Activated gamma-delta T cell treated with Interleukin-2 at 50 U/mL for 16 hours (primary cell): ENCODE data around the gene ANKRD11.
A peak's percentile ranks its signal among the peaks of the same experiment; 100 is the strongest.
"Not testable (repeated sequence)": the region's sequence is repeated elsewhere in the genome, so short reads cannot be mapped to it uniquely, and the experiment has no call there.

Experiments
- DNase-seq: peaks from one replicate; pipeline ENCODE4 v3.0.0-alpha.2; 2020

The ANKRD11 gene

DNA sequence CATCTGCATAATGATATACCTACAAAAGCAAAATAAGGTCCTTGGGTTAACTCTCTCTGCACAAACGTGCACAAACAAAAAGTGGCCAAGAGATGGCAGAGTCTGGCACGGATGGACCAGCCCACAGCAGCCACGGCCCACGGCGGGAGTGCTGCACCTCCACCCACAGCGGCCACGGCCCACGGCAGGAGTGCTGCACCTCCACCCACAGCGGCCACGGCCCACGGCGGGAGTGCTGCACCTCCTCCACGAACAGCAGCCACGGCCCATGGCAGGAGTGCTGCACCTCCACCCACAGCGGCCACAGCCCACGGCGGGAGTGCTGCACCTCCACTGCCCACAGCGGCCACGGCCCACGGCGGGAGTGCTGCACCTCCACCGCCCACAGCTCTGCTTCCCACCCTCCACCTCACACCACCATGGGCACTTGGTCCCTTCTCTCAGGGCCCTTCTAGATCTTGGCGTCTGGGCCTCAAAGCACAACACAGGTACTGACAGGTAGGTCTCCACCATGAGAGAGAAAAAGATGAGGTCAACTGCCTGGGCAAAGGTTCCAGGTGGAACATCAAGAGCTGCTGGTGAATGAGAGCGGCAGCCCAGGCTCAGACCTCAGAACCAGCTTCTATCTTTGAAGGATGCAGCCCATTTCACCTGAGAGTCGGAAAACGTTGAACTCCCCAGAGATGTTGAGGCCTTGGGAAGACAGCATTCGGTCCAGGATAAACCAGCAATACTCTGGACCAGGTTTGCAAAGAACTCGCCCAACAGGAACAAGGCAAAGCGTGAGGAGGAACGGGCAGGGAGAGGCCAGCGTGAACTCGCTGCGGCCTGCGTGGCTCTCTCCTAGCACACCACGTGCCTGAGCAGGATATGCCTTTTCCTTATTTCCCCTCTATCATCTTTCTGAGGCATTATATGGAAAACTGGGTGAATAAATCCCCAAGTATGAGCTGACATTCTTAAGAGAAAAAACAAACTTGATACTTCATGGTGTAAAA is 148.4 kb downstream of the ANKRD11 start:
- no peak for DNase-seq

DNA sequence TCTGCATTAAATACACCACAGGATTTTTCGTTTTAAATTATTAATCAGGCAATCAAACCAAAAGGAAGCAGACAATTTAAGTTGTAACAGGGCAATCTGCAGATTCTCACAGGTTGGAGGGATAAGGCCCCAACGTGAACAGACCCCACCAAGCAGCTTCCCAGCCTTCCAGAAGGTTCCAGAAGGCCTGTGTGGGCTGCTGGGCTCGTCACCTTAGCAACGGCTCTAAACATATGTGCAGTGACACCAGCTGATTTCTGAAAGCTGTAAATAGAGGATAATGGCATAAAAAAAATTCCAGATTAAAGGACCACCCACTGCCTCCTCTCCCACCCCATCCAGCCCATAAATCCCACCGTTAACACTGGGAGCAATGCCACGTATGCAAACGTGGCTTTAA is 149.1 kb downstream of the ANKRD11 start:
- DNase-seq: no peak

DNA sequence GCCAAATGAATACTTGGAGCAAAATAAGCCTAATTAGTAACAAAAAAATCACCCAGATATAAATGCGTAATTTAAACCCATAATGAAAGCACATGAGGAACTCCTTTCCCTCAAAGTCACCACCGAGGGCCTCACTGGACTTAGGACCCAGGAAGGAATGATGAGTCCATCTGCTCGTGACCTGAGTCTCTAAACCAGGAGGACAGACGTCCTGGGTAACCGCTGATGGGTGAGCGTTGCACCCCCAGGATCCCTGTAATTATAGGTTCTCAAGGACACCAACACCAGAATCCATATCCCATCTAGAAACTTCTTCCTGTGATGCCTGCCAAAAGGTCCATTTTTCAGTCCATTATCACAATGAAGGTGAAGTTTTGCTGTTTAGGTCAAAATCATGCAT is 151.5 kb downstream of the ANKRD11 start:
- no peak for DNase-seq

DNA sequence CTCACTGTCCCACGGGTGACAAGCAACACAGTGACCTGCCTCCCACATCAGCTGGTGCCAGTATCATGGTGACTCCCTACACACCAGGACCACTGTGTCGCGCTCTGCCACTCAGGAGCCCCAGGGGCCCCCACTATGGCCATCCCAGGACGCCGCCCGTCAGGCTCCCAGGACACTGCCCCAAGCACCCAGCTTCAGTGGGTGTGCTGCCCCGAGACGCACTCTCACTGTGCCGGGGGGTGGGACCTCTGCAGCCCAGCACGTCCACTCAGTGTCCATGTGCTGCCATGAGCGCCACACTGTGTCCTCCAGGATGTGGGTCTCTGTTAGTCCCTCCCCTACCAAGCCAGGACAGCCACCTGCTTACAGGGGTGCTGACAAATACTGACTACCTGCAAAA is 152.4 kb downstream of the ANKRD11 start:
- no peak for DNase-seq

DNA sequence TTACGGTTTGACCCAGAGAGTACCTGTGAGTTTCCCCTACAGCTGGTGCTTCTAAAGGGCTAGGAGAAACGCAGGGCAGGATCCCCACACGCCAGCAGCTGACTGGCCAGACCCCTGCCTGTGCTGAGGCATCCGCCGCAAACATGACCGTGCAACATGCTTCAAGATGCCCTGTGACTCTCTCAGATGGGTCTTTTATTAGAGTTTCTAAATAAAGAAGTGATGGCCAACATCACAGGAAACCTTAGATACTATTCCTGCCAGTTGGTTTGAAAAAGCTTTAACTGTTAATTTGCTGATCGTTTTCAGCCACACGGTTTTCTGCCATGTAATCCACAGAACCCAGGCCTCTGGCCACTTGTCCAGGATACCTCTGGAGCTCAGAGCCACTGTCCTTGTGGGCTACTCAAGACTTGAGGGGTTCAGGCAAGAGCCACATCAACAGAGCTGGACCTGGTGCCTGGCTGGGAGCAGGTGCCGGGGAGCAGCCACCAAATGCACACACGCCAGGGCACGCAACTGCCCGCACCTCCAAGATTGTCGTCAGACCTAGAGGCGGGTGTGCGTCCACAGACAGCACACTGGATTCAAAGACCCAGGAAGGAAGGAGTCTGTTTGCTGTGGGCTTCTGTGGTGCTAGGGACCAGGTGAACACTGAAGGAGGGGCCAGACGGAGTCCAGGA is 154.4 kb downstream of the ANKRD11 start:
- no peak for DNase-seq

DNA sequence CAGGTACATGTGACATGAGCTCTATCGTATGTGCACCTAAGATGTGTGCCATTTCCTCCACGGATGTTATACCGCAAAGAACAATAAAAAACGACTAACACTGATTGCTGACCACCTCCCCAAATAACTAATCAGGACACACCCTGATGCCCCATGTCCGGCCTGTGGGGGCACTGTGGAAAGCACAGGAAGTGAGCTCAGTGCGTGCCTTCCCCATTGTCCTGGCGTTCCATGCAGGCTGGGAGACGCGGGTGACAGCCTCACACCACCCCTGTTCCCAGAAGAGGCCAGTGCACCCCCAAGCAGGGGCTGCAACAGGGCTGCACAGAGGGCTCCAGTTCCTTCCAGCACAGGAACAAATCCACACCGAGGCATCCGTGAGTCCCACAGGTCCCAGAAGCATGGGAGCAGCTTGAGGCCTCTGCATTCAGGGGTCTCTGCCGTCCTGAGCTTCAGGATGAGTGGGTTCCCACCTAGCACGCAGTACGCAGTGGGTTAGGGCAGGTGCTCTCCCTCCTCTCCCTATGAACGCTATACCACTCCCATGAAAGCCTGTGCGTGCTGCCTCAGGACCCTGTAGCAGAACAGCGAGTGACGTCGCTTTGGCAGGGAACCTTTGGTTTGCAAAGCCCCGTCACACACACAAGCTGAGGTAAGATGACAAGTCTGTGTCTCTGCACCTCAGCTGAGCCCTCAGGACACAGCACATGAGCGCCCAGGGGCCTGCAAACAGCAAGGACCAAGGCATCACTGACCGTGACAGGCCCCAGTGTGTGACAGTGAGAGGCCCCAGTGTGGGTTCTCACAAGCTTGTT is 155.2 kb downstream of the ANKRD11 start:
- DNase-seq: no peak

DNA sequence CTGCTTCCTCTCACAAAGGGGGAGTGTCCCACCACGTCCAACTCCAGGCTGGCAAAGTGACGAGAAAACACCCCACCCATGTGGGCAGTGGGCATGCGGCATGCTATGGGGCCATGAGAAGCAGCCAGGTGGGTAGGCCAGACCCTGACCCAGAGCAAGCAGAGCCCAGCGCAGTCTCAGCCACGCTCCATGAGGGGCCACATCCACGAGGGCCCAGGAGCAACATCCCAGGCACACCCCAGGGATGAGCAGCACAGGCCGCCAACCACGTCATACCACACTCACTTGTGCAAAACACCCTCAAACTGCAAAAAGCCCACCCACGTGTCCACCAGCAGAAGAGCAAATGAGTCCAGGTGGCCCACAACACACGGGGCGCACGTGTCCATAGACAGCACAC is 155.9 kb downstream of the ANKRD11 start:
- no peak for DNase-seq

DNA sequence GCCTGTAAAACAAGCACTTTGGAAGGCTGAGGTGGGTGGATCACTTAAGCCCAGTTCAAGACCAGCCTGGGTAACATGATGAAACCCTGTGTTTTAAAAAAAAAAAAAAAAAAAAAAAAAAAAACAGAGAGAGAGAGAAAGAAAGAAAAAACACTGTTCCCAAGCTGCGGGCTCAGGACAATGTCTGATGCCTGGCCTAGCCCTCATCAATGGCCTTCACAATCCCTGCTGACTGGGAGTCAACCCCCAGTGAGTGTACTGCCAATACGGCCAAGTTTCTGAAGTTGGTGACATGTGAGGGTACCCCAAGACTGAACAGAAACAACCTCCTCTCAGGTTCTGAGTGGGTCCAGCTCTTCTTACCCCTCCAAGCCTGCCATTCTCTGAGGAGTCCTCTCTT is 156.3 kb downstream of the ANKRD11 start:
- no peak for DNase-seq

DNA sequence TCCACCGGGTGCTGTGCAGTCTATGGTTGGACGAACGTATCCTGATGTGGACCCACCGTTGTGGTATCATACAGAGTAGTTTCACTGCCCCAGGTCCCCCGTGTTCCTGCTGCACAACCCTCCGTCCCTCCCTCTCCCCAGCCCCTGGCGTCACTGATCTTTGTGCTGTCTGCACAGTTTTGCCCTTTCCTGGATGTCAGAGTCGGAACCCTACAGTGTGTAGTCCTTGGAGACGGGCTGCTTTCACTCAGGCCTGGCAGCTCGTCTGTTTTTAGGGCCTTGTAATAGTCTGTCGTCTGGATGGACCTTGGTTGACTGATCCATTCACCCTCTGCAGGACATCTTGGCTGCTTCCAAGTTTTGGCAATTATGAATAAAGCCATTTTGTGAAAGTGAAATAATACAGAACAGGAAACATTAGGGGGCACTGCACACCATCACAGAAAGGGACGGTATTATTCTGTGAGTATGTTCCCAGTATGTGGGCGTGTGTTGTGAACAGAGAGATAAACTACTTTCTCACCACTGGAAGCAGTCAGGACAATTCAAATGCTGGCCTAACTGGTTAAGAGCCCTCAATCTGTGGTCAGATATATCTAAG is 156.9 kb downstream of the ANKRD11 start:
- not testable (repeated sequence) for DNase-seq

DNA sequence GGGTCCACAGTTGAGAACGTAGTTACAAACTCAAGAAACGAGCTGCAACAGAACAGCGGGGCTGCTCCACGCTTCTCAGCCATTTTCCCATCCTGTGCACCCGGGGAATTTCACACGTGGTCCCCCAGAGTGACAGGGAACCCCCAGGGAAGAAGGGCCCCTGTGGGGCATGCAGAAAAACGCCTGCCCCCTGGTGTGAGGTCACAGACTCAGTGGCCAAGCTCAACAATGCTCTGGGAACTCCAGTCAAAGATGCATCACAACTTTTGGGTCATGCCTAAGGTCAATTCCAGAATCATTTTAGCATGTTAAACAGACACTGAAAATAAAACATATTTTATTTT is 157.5 kb downstream of the ANKRD11 start:
- DNase-seq: no peak

DNA sequence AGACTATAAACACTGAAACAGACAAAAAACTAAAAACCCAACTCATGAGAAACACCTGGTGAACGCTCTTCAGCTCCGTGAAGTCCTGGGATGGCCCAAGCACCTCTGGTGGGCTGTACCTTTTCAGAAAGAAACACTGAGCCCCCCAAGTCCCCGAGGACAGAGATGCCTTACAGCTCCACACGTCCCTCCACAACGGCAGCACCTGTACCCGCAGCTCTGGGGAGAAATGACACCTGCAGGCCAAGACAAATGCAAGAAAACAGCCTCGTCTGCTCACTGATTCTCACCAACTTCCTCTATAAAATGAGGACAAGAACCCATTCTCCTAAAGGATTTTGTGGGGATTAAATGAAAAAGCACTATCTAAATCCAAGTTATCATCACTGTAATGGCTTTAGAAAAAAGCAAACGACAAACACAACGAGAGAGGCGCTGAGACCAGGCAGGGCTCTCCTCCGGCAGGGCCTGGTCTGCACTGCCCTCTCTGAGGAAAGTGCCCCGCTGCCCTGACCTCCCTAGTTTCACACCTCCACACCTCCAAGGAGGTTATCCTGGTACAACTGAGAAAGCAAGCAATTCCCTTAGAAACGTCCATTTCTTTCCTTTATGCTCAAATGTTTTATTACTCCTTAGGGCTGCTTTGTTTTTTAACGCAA is 158.0 kb downstream of the ANKRD11 start:
- no peak for DNase-seq

DNA sequence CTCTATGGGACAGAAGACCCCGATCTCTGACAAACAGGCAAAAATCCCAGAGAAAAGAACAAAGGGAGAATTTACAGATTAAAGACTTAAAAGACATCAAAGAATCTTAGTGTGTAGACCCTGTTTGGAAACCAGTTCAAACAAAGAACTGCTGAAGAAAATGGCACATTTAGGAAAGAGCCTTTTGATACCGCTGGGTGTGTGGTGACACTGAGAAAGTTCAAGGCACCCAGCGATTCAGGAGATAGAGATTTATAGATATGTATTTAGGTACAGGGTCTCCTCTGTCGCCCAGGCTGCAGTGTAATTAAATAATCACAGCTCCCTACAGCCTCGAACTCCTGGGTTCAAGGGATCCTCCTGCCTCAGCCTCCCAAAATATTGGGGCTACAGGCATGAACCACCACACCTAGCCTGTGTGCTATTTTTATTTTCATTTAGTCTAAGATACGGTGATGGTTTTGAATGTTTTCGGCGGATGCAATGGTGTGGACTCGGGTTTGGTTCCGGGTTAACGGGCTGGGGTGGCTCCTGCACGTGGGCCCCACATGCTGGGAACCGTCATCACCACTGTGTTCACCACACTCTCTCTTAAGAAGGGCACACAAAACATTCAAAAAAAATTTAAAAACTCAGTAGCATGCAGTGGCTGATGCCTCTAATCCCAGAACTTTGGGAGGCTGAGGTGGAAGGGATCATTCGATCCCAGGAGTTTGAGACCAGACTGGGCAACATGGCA is 158.8 kb downstream of the ANKRD11 start:
- peak; percentile 36 for DNase-seq

DNA sequence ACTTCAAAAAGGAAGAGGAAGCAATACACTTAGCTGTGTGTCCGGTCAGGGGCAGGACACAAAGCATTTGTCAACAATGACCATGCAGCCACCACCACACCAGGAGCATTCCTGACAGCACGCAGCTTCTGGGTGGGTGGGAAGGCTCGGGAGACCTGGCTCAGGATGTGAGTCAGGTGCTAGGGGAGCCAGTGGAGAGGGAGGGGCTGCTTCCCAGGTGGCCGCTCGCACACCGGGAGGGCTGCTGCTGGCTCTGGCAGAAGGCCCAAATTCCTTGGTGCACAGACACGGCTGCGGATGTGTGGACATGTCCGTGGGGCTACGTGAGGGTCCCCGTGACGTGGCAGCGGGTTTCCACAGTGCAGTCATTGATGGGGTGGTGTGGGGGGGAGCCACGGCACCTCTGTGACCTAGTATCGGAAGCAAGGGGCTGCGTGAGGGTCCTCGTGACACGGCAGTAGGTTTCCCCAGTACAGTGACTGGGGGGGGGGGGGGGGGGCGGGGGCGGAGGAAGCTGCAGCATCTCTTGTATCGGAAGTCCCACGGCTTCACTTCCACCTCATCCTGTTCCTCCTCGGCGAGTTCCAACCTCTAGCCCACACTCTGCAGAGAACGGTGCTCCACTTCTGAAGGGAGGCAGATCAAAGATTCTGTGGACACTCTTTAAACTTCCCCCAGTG is 160.0 kb downstream of the ANKRD11 start:
- peak; percentile 41 for DNase-seq

DNA sequence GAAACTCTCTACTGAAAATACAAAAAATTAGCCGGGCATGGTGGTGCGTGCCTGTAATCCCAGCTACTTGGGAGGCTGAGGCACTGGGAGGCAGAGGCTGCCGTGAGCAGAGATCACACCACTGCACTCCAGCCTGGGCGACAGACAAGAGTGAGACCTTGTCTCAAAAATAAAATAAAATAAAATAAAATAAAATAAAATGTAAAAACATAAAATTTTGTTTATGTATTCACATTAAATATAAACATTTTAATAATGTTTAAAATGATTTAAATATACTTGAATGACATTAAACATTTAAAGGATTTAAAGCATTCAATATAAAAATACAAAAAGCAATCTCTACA is 160.6 kb downstream of the ANKRD11 start:
- not testable (repeated sequence) for DNase-seq

DNA sequence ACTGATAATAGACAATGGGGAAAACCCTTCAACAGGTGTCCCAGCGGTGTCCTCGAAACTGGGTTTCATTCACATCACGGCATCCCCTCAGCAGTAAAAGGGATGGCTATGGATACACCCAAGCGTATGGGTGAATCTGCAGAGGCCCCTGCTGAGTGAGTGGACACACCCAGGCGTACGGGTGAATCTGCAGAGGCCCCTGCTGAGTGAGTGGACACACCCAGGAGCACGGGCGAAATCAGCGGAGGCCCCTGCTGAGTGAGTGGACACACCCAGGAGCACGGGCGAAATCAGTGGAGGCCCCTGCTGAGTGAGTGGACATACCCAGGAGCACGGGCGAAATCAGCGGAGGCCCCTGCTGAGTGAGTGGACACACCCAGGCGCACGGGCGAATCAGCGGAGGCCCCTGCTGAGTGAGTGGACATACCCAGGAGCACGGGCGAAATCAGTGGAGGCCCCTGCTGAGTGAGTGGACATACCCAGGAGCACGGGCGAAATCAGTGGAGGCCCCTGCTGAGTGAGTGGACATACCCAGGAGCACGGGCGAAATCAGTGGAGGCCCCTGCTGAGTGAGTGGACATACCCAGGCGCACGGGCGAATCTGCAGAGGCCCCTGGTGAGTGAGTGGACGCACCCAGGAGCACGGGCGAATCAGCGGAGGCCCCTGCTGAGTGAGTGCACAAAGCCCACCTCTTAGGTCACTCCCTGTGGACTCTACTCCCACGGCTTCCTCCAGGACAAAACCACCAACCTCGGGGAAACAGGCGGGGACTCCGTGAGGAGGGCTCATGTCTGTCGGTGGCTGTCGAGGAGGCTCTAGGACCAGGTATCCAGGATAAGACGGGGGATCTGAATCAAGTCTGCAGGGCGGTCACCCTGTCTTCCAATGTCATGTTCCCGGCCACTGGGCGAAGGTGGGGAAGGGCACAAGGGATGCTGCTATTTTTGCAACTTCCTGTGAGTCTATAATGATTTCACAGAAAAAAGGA is 161.7 kb downstream of the ANKRD11 start:
- DNase-seq: not testable (repeated sequence)

DNA sequence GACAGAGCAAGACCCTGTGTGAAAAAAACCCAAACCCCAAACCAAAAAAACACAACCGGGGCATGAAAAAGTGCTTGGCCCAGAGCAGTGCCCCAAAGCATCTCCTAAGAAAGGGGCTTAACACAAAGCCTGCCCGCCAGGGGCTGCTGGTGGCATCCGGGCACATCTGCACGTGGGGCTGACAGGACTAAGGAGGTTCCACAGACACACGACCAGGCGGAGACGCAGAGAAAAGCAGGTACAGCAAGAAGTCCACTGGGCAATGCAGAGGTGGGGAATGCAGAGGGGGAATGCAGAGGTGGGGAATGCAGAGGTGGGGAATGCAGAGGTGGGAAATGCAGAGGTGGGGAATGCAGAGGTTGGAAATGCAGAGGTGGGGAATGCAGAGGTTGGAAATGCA is 163.6 kb downstream of the ANKRD11 start:
- DNase-seq: no peak

DNA sequence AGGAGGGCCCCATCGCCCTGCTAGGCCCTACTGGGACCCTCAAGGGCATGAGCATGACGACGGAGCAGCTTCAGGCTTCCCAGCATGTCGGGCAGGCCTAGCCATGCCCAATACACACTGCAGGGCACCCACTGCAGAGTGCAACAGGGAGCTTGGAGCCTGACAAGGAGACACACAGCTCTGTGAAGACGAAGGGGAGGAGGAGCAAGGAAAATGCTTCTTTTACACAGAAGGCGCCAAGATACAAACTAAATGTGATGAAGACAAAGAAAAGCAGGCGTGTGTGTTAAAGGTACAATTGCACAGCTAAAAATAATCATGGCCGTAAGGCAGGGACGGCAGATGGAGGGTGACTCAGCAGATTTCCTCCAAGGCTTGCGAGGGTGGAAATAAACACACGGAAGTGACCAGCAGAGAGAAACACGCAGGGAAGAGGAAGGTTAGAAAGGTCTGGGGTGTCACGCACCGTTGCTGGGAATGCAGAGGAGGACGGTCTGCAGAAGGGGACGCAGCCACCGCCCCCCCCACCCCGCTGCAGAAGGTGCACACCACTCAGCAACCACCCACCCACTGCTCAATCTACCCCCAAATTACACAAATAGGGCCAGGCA is 164.4 kb downstream of the ANKRD11 start:
- DNase-seq: no peak

DNA sequence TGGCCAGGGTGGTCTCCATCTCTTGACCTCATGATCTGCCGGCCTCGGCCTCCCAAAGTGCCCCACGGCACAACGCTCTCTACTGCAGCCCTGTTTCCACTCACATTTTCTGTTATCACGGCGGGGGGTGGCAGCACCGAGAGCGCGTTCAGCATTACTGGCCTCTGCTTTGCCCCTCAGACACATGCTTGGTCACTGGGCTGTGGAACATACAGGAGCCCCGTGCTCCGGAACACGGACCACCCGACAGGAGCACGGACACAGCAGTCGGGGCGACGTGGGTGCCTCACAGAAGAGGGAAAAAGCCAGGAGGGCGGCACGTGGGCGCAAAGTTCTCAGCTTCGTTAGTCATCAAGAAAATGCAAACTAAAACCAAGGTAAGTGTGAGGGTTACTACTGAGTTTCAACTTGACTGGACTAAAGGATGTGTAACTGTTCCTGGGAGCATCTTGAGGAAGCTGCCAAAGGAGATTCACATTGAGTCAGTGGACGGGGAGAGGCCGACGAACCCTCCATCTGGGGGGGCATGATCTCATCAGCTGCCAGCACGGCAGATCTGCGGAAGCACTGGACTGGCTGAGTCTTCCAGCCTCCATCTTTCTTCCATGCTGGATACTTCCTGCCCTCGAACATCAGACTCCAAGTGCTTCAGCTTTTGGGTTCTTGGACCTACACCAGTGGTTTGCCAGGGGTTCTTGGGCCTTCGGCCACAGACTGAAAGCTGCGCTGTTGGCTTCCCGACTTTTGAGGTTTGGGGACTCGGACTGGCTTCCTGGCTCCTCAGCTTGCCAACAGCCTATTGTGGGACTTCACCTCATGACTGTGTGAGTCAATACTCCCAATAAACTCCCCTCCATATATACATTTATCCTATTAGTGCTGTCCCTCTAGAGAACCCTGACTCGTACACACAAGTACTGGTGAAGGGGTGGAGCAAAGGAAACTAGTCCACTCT is 166.0 kb downstream of the ANKRD11 start:
- no peak for DNase-seq
